ENCODE data around the gene MMP8.
"Not testable (repeated sequence)": the region's sequence is repeated elsewhere in the genome, so short reads cannot be mapped to it uniquely, and the experiment has no call there.

The MMP8 gene, protein sequence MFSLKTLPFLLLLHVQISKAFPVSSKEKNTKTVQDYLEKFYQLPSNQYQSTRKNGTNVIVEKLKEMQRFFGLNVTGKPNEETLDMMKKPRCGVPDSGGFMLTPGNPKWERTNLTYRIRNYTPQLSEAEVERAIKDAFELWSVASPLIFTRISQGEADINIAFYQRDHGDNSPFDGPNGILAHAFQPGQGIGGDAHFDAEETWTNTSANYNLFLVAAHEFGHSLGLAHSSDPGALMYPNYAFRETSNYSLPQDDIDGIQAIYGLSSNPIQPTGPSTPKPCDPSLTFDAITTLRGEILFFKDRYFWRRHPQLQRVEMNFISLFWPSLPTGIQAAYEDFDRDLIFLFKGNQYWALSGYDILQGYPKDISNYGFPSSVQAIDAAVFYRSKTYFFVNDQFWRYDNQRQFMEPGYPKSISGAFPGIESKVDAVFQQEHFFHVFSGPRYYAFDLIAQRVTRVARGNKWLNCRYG

DNA sequence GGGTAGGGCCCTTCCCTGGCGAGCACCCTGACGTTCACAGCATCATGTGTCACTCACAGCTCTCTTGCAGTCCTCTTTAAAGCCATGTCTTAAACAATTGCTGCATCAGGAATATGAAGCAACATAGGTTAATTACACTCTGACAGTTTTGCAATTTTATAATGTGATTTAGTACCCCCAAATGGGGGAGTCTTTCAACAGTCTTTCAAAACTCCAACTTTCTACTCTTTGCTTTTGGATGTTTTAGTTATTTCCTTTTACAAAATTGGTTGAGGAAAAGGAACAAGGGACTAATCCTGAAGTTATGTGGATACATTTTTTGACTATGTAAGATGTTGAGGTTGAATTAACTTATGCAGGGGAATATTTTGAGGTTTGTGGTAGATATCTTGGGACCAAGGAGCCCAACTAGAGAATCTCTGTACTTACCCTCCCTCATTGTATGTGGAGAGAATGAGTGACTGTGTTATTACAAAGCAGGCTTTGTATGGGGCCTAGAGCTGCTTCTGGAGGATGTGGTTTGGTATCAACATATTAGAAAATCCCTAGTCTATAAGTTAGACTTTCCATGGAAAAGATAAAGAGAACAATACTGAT is at the start of gene MMP8:
Gene MMP8 (minus strand): TSS at position 51 of the 597 bp plus-strand sequence. CDS start 99 bp downstream, outside the sequence.
- no peak for DNase-seq (ENCODE audit: low read depth)

DNA sequence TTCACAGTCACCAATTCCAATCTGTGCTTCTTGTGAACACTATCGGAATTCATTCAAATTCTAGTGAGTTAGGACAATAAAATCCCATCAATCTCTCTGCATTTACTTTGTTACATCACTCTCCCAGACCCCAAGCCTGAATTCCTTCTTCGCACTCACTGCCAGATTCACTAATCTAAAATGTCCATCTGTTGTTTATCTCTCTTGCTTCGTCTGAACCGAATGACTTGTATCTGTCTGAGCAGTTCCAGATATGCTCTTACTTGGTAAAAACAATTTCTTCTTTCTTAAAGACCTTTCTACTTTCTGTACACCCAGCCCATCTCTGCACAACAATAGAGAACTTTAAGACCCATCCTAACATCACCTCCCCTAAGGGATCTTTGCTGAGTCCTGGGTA is 48.6 kb upstream of the MMP8 start:
- no peak for DNase-seq (ENCODE audit: low read depth)

DNA sequence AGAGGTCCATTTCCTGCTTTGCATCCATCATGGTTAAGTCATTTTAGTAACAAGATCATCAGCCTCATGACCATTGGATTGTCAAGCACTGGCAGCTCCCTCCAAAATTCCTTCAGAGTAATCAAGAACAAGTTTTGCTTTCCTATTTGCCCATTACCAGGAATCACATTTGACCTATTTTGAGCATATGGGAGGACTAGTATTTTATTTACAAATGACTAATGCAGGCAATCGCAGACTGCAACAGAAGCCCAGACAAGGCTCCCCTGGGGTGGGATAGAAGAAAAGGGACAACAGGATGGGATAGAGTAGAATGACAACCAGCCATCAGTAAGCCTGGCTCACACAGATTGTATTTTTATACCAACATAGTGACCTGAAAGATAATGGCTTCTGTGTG is 46.6 kb upstream of the MMP8 start:
- DNase-seq (ENCODE audit: low read depth): peak; percentile 23

GRCh38 chr11:102770191-102770590 is 45.4 kb upstream of the MMP8 start:
- no peak for DNase-seq (ENCODE audit: low read depth)

DNA sequence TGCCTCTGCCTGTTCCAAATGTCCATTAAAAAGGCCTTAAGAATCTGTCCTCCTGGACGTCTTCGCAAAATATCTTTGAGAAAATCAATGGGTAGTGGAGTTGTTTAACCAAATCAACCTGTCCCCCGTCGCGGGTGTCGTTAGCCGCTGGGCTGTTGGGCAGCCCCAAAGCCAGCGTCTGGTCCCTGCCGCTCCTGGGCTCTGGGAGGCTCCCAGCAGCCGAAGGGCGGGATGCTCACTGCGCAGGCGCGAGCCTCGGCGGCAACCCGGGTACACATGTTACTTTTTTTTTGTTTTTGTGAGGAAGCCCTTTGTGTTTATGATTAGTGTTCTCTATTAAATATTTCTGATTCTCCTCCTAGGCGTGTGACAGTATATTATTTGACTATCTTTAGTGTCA is 43.0 kb upstream of the MMP8 start:
- no peak for DNase-seq (ENCODE audit: low read depth)

DNA sequence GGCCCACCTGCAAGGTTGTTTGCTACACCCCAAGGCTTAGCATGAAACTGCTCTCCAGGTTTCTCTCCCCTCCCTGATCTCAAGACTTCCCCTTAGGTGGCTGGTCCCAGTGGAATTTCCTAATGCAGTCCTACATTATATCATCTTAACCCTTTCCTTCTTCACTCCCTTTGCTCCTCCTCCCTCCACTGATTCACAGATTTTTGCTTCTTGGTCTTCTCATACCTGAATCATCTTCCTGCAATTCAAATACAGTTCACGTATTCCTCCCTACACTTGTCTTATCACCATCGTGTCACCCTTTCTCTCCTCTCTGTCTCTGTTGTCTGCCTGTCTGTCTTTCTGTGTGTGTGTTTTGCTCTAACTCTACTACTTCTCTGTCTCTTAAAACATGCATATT is 38.7 kb upstream of the MMP8 start:
- DNase-seq (ENCODE audit: low read depth): no peak

- no peak for DNase-seq (ENCODE audit: low read depth)
These were observed 37.6 kb upstream of the MMP8 start for GRCh38 chr11:102762361-102762767.

GRCh38 chr11:102761646-102762238 is 37.0 kb upstream of the MMP8 start:
- no peak for DNase-seq (ENCODE audit: low read depth)

DNA sequence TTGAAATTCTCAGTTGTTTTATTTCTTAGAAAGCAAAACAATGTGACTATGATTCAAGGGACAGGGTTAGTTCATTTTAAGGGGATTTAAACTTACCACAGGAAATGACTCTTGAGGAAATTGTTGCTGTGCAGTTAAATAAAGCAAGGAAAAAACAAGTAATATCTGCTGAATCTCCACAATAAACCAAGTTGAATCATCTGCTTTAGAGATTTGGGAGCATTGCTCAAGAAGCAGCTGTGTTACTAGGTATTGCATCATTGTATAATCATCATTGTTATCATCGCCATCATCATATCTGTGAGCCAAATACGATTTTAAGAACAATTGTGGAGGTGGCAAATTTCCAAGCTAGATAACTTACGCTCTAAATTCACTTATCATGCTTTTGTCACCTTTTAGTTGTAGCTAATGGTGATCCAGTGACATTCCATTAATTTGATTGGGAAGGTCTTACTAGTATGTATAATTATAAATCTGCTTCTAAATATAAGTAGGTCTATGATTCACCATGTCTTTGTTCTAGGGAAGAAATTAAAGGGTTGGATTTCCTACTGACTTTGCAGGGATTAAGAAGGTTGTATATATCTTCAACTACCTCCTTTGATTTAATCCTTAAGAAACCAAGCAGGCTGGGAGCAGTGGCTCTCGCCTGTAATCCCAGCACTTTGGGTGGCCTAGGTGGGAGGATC is 35.7 kb upstream of the MMP8 start:
- peak; percentile 88 for DNase-seq (ENCODE audit: low read depth)

GRCh38 chr11:102757823-102758549 is 33.2 kb upstream of the MMP8 start:
- DNase-seq (ENCODE audit: low read depth): peak; percentile 26

- DNase-seq (ENCODE audit: low read depth): no peak
These were observed 28.5 kb upstream of the MMP8 start for GRCh38 chr11:102753267-102753666.

- no peak for DNase-seq (ENCODE audit: low read depth)
These were observed 26.9 kb upstream of the MMP8 start for GRCh38 chr11:102751673-102752072.

GRCh38 chr11:102749101-102749722 is 24.5 kb upstream of the MMP8 start:
- DNase-seq (ENCODE audit: low read depth): no peak

- DNase-seq (ENCODE audit: low read depth): not testable (repeated sequence)
These were observed 22.2 kb upstream of the MMP8 start for GRCh38 chr11:102746746-102747578.

- no peak for DNase-seq (ENCODE audit: low read depth)
These were observed 9.9 kb upstream of the MMP8 start for GRCh38 chr11:102734650-102735049.

GRCh38 chr11:102733232-102733875 is 8.6 kb upstream of the MMP8 start:
- no peak for DNase-seq (ENCODE audit: low read depth)

DNA sequence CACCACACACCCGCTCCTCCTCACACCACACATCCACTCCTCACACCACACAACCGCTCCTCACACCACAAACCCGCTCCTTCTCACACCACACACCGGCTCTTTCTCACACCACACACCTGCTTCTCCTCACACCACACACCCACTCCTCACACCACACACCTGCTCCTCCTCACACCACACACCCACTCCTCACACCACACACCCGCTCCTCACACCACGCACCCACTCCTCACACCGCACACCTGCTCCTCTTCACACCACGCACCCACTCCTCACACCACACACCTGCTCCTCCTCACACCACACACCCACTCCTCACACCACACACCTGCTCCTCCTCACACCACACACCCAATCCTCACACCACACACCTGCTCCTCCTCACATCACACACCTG is 6.2 kb upstream of the MMP8 start:
- DNase-seq (ENCODE audit: low read depth): not testable (repeated sequence)

DNA sequence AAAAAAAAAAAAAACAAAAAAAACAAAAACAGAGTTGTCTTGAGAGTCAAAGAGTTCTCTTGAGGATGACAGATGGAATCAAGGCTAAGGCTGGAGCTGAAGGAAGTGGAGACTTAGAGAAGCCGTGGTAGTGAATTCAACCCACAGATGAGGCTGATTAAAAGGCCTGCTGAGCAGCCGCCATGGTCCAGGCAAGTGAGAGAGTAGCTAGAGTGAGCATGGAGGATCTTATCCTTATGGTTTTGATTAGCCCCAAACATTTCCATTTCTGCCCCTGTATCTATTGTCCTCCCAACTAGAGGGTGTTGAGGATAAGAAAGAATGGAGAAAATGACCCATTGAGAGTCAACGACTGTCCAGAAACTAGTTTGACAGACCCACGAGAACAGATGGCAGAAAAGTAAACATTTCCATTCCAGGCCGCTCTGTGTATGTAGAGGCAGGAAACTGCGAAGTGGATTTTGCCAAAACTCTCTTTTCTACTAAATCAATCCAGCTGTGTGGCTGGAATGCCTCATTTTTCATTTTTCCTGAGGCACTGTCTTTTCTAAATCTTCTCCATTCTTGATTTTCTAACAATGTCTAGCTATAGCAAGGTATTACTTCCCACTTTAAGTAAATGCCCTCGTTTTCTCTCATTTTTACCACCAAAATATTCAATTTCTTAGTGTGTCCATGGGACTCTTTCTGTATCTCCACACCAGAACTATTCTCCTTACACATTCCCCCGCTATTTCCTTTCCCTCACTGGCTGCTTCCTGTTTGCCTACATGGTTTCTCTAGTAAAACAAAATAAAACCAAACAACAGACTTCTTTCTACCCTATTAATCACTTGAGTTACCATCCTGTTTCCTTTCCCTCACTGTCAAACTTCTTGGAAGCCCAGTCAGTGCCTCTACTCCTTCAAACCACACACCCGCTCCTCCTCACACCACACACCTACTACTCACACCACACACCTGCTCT is 5.4 kb upstream of the MMP8 start:
- DNase-seq (ENCODE audit: low read depth): peak; percentile 77

- DNase-seq (ENCODE audit: low read depth): peak; percentile 55
These were observed 3.1 kb upstream of the MMP8 start for GRCh38 chr11:102727890-102728289.
